Breast epithelium (tissue), 3 donors: ENCODE results near the gene SEC63.

ENCODE experiments used
- POLR2A ChIP-seq: fragments of 450-650 bp; IDR thresholded peaks from one replicate; pipeline ENCODE4 v1.6.1; 2016; ENCODE audit warnings: antibody characterized with exemption, mild to moderate bottlenecking, moderate library complexity
- POLR2AphosphoS5 ChIP-seq, 3 donors: sonication (generic); formaldehyde crosslinking; IDR thresholded peaks; one replicate each; pipeline ENCODE4 v1.6.1; 2017; ENCODE audit warnings: antibody characterized with exemption in 3 of 3
- TF ChIP-seq, protein P1 (sequence below), 3 donors: fragments of 450-650 bp; IDR thresholded peaks; one replicate each; pipeline ENCODE4 v1.5.1; 2016 to 2017; ENCODE audit warnings: antibody characterized with exemption in 3 of 3, mild to moderate bottlenecking in 3 of 3, moderate library complexity in 3 of 3

DNA sequence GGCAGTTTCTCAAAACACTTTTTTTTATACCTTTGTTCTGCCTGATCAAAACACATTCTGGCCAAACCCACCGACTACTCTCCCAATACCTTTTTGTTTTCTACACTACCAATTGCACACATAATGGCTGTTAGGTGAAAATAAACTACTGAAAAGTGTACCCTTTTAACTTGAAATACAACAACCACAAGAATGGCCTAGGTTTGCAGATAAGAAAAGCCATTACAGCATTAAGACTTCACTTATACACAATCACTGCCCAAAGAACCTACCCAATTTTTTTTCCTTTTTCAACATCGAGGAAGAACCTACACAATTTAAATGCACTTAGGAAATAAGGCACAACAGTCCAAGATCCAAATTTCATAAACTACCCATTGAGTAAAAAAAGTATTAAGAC, 1.8 kb downstream of the SEC63 start:
- TF ChIP-seq, protein P1, sequence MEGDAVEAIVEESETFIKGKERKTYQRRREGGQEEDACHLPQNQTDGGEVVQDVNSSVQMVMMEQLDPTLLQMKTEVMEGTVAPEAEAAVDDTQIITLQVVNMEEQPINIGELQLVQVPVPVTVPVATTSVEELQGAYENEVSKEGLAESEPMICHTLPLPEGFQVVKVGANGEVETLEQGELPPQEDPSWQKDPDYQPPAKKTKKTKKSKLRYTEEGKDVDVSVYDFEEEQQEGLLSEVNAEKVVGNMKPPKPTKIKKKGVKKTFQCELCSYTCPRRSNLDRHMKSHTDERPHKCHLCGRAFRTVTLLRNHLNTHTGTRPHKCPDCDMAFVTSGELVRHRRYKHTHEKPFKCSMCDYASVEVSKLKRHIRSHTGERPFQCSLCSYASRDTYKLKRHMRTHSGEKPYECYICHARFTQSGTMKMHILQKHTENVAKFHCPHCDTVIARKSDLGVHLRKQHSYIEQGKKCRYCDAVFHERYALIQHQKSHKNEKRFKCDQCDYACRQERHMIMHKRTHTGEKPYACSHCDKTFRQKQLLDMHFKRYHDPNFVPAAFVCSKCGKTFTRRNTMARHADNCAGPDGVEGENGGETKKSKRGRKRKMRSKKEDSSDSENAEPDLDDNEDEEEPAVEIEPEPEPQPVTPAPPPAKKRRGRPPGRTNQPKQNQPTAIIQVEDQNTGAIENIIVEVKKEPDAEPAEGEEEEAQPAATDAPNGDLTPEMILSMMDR (IDR thresholded peaks at IDR 0.05) = no peak
- TF ChIP-seq POLR2A (no peak), POLR2AphosphoS5 (IDR thresholded peaks at IDR 0.05) (no peak)
